ENCODE results near the gene UBA52.
"Not testable (repeated sequence)": the region's sequence is repeated elsewhere in the genome, so short reads cannot be mapped to it uniquely, and the experiment has no call there.

UBA52 gene

GRCh38 chr19:18539372-18539771 lies 32.3 kb upstream of the UBA52 start:
- Histone ChIP-seq H3K4me3 (replicated peaks; ENCODE audit: insufficient read depth, low read length) (no peak overlapping the region), H3K27ac (replicated peaks) (no peak overlapping the region), H3K27me3 (ENCODE audit: insufficient read depth, poor library complexity, severe bottlenecking) (no peaks in the 10 kb centered on the region)
- TF ChIP-seq CTCF (IDR thresholded peaks at IDR 0.05; ENCODE audit: insufficient read depth, low read length) (no peak), SPI1 (IDR thresholded peaks at IDR 0.05; ENCODE audit: borderline replicate concordance, low read depth) (no peak), POLR2AphosphoS5 (IDR thresholded peaks at IDR 0.05; ENCODE audit: low read depth) (no peak), REST (IDR thresholded peaks at IDR 0.05; ENCODE audit: insufficient replicate concordance, low read depth) (no peak), GABPA (IDR thresholded peaks at IDR 0.05; ENCODE audit: low read depth) (no peak)
- no peak for DNase-seq (ENCODE audit: low read depth in 1 of 2, low spot score in 1 of 2)

- not testable (repeated sequence) for H3K27me3 ChIP-seq (ENCODE audit: insufficient read depth, poor library complexity, severe bottlenecking); DNase-seq (ENCODE audit: low read depth in 1 of 2, low spot score in 1 of 2); H3K27ac ChIP-seq (replicated peaks); H3K4me3 ChIP-seq (replicated peaks; ENCODE audit: insufficient read depth, low read length)
Measured at GRCh38 chr19:18540200-18540599, 31.5 kb upstream of the UBA52 start.

- Histone ChIP-seq H3K27ac (replicated peaks) (no peak overlapping the region), H3K27me3 (ENCODE audit: insufficient read depth, poor library complexity, severe bottlenecking) (no peaks in the 10 kb centered on the region), H3K4me3 (replicated peaks; ENCODE audit: insufficient read depth, low read length) (no peak overlapping the region)
- no peak for DNase-seq (ENCODE audit: low read depth in 1 of 2, low spot score in 1 of 2)
- TF ChIP-seq SPI1 (IDR thresholded peaks at IDR 0.05; ENCODE audit: borderline replicate concordance, low read depth) (no peak), POLR2AphosphoS5 (IDR thresholded peaks at IDR 0.05; ENCODE audit: low read depth) (no peak), REST (IDR thresholded peaks at IDR 0.05; ENCODE audit: insufficient replicate concordance, low read depth) (no peak), CTCF (IDR thresholded peaks at IDR 0.05; ENCODE audit: insufficient read depth, low read length) (no peak), GABPA (IDR thresholded peaks at IDR 0.05; ENCODE audit: low read depth) (no peak)
Measured at GRCh38 chr19:18541258-18541991, 30.2 kb upstream of the UBA52 start.

GRCh38 chr19:18541992-18542940 lies 29.4 kb upstream of the UBA52 start:
- Histone ChIP-seq H3K4me3 (replicated peaks; ENCODE audit: insufficient read depth, low read length) (peak overlapping the region; percentile 84), H3K27me3 (ENCODE audit: insufficient read depth, poor library complexity, severe bottlenecking) (no peaks in the 10 kb centered on the region), H3K27ac (replicated peaks) (peak overlapping the region; percentile 1; the same call in 1 of the 2 replicates)
- TF ChIP-seq CTCF (IDR thresholded peaks at IDR 0.05; ENCODE audit: insufficient read depth, low read length): no peak
- no peak for DNase-seq (ENCODE audit: low read depth in 1 of 2, low spot score in 1 of 2)

Measured in HL-60 (cell line).